Gastrocnemius medialis (tissue), 4 donors: ENCODE data around the gene LHFPL2. TPM values are rescaled to one million over a fixed set of nuclear protein-coding genes. Genes with fewer than 3 reads are reported as not detected.

Experiments
- ATAC-seq, 2 donors: fragments of 150-250 bp; one replicate each; pipeline ENCODE4 v1.9.1; 2016
- DNase-seq, 2 donors: peaks; one replicate each; pipeline ENCODE4 v3.0.0-alpha.2; 2019
- H3K27ac ChIP-seq, 4 donors: fragments of 200-600 bp; sonication (generic); 1 replicate in 1 of 4; 2 replicates in 3 of 4; pipeline ENCODE4 v1.5.1; 2016 to 2018; ENCODE audit warnings: mild to moderate bottlenecking in 2 of 4, moderate library complexity in 1 of 4
- H3K27me3 ChIP-seq, 3 donors: fragments of 200-600 bp; sonication (generic) in 2 of 3; 1 replicate in 1 of 3; 2 replicates in 2 of 3; pipeline versions ENCODE4 v1.5.1 to v1.6.0; 2016 to 2019; ENCODE audit warnings: mild to moderate bottlenecking in 1 of 3, moderate library complexity in 1 of 3
- H3K36me3 ChIP-seq, 2 donors: fragments of 200-600 bp; sonication (generic) in 1 of 2; one replicate each; pipeline ENCODE4 v1.5.1; 2017 to 2018
- H3K4me1 ChIP-seq, 2 donors: fragments of 200-600 bp; sonication (generic) in 1 of 2; one replicate each; pipeline ENCODE4 v1.5.1; 2016 to 2017; ENCODE audit warnings: mild to moderate bottlenecking in 2 of 2
- H3K4me3 ChIP-seq, 4 donors: fragments of 200-600 bp; sonication (generic) in 3 of 4; 1 replicate in 1 of 4; 2 replicates in 3 of 4; pipeline ENCODE4 v1.5.1; 2016 to 2019; ENCODE audit warnings: mild to moderate bottlenecking in 2 of 4
- H3K9me3 ChIP-seq, 3 donors: fragments of 200-600 bp; sonication (generic) in 2 of 3; 1 replicate in 1 of 3; 2 replicates in 2 of 3; pipeline ENCODE4 v1.5.1; 2016 to 2019
- POLR2A ChIP-seq, 2 donors: fragments of 450-650 bp; IDR thresholded peaks; one replicate each; pipeline ENCODE4 v1.6.1; 2017; ENCODE audit warnings: antibody characterized with exemption in 2 of 2, mild to moderate bottlenecking in 2 of 2, moderate library complexity in 2 of 2
- in situ Hi-C, 4 donors: fragments of 200-750 bp; cut with MboI; loops; one replicate each; pipeline versions ENCODE4 v1.15.0 to v1.8.0; 2017; ENCODE audit warnings: low sequenced_read_pairs in 4 of 4
- intact Hi-C: fragments of 100-400 bp; cut with DNase I; formaldehyde crosslinking; loops from one replicate; pipeline ENCODE4 v1.15.1; 2023; ENCODE audit warnings: low total_unique reads
- total RNA-seq, 4 donors: library from RNA; depleted of rRNA; stranded (reverse); fragments of >200 nt; gene quantifications; one replicate each; pipeline versions ENCODE4 v1.1.0 to v1.2.3, GENCODE V29; 2016
- TF ChIP-seq, protein P1 (sequence below), 5 experiments: fragments of 450-650 bp in 3 of 5; fragments of 200-600 bp in 2 of 5; sonication (generic) in 2 of 5; IDR thresholded peaks in 4 of 5; conservative IDR thresholded peaks in 1 of 5; 1 replicate in 4 of 5; 2 replicates in 1 of 5; pipeline ENCODE4 v1.5.1; 2016 to 2019; ENCODE audit warnings: antibody characterized with exemption in 5 of 5, mild to moderate bottlenecking in 3 of 5, moderate library complexity in 3 of 5

LHFPL2 gene
- total RNA-seq, 4 donors from 2014 or later: 3.4 to 4.7 (median 3.5) TPM

GRCh38 chr5:78483809-78484521 is 164.6 kb downstream of the LHFPL2 start:
- DNase-seq (no peak), ATAC-seq (peak in 1 of 2 donors; percentile 44)
- Histone ChIP-seq H3K27ac (no peak overlapping the region), H3K9me3 (no peaks in the 10 kb centered on the region), H3K27me3 (no peaks in the 10 kb centered on the region), H3K4me1 (no peaks in the 10 kb centered on the region), H3K36me3 (no peaks in the 10 kb centered on the region), H3K4me3 (no peak overlapping the region)
- TF ChIP-seq, protein P1, sequence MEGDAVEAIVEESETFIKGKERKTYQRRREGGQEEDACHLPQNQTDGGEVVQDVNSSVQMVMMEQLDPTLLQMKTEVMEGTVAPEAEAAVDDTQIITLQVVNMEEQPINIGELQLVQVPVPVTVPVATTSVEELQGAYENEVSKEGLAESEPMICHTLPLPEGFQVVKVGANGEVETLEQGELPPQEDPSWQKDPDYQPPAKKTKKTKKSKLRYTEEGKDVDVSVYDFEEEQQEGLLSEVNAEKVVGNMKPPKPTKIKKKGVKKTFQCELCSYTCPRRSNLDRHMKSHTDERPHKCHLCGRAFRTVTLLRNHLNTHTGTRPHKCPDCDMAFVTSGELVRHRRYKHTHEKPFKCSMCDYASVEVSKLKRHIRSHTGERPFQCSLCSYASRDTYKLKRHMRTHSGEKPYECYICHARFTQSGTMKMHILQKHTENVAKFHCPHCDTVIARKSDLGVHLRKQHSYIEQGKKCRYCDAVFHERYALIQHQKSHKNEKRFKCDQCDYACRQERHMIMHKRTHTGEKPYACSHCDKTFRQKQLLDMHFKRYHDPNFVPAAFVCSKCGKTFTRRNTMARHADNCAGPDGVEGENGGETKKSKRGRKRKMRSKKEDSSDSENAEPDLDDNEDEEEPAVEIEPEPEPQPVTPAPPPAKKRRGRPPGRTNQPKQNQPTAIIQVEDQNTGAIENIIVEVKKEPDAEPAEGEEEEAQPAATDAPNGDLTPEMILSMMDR (IDR thresholded peaks at IDR 0.05 in 4 of 5, conservative IDR thresholded peaks at IDR 0.05 in 1 of 5): no peak
- no peak for TF ChIP-seq POLR2A (IDR thresholded peaks at IDR 0.05)
- in situ Hi-C loops: loop anchor here in 1 of 4 donors (25.0 kb wide), 1 partner anchor 478 kb away; no protein-coding TSS in a partner anchor
- intact Hi-C loops: no loop called here

DNA sequence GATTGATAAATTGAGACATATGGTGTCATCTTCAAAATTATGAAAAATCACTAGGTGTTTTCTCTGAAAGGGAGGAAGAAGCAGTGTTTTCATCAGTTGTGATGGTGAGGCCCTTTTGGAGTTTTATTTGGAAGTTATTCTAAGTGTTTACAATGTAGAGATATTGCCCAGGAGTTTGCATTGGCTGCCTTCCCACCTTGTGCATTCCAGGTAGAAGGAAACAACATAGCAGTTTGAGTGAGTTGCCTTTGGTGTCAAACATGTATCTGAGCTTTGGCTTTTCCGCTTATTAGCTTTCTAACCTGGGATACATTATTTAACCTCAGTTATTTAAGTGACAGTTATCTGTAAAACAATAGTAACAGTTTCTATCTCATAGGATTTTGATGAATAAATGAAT is 165.6 kb downstream of the LHFPL2 start:
- H3K4me3 ChIP-seq: no peak overlapping the region
- DNase-seq (no peak), ATAC-seq (no peak)
- TF ChIP-seq, protein P1 (IDR thresholded peaks at IDR 0.05 in 4 of 5, conservative IDR thresholded peaks at IDR 0.05 in 1 of 5): no peak
- TF ChIP-seq POLR2A (IDR thresholded peaks at IDR 0.05): no peak
- no peaks in the 10 kb centered on the region for H3K9me3 ChIP-seq
- no peaks in the 10 kb centered on the region for H3K27me3 ChIP-seq
- intact Hi-C loops (no loop called here), in situ Hi-C loops (loop anchor here in 1 of 4 donors (25.0 kb wide), 1 partner anchor 479 kb away; no protein-coding TSS in a partner anchor)
- H3K36me3 ChIP-seq: no peaks in the 10 kb centered on the region
- H3K4me1 ChIP-seq: no peaks in the 10 kb centered on the region
- no peak overlapping the region for H3K27ac ChIP-seq

- Histone ChIP-seq H3K4me1 (no peaks in the 10 kb centered on the region), H3K27ac (no peak overlapping the region), H3K4me3 (no peak overlapping the region), H3K36me3 (no peaks in the 10 kb centered on the region), H3K27me3 (no peaks in the 10 kb centered on the region), H3K9me3 (no peaks in the 10 kb centered on the region)
- intact Hi-C loops (no loop called here), in situ Hi-C loops (loop anchor here in 1 of 4 donors (25.0 kb wide), 1 partner anchor 486 kb away; no protein-coding TSS in a partner anchor)
- no peak for TF ChIP-seq POLR2A (IDR thresholded peaks at IDR 0.05)
- TF ChIP-seq, protein P1 (IDR thresholded peaks at IDR 0.05 in 4 of 5, conservative IDR thresholded peaks at IDR 0.05 in 1 of 5): no peak
- DNase-seq (no peak), ATAC-seq (no peak)
Measured at GRCh38 chr5:78476795-78477194, 171.8 kb downstream of the LHFPL2 start.

GRCh38 chr5:78475370-78475769 is 173.2 kb downstream of the LHFPL2 start:
- no peaks in the 10 kb centered on the region for H3K9me3 ChIP-seq
- no peak overlapping the region for H3K4me3 ChIP-seq
- ATAC-seq (no peak), DNase-seq (no peak)
- H3K27me3 ChIP-seq: no peaks in the 10 kb centered on the region
- TF ChIP-seq, protein P1 (IDR thresholded peaks at IDR 0.05 in 4 of 5, conservative IDR thresholded peaks at IDR 0.05 in 1 of 5): no peak
- TF ChIP-seq POLR2A (IDR thresholded peaks at IDR 0.05): no peak
- in situ Hi-C loops (loop anchor here in 1 of 4 donors (25.0 kb wide), 1 partner anchor 487 kb away; no protein-coding TSS in a partner anchor), intact Hi-C loops (no loop called here)
- no peak overlapping the region for H3K27ac ChIP-seq
- H3K4me1 ChIP-seq: no peaks in the 10 kb centered on the region
- no peaks in the 10 kb centered on the region for H3K36me3 ChIP-seq
